Measurements from ENCODE around the gene OSBPL5.

DNA sequence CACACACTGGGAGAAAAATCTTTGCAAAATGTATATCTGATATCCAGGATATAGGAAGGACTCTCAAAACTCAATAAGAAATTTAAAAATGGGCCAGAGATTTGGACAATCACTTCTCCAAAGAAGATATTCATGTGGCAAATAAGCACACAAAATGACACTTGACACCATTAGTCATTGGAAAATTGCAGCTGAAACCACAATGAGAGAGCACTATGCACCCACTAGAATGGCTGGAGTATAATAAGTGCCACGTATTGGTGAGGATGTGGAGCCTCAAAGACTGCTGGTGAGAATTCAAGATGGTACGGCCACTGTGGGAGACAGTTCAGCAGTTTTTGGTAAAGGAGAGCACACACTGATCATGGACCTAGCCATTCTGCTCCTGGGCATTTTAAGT is 12.8 kb upstream of the OSBPL5 start:
- TF ChIP-seq ZNF274 (IDR thresholded peaks at IDR 0.05; ENCODE audit: low read depth, low read length) (no peak), YY1 (IDR thresholded peaks at IDR 0.05; ENCODE audit: insufficient read depth, insufficient read length) (no peak), SUZ12 (IDR thresholded peaks at IDR 0.05; ENCODE audit: extremely low read depth, insufficient read depth, insufficient read length) (no peak)
